ENCODE measurements around the gene PRXL2B.

GRCh38 chr1:2552189-2552588, 34.4 kb upstream of the PRXL2B start:
- no peak for TF ChIP-seq CTCF (IDR thresholded peaks at IDR 0.05; ENCODE audit: low read depth, low read length)
- TF ChIP-seq POLR2A (IDR thresholded peaks at IDR 0.05; ENCODE audit: extremely low read depth, insufficient read length), result no peak
- TF ChIP-seq MAX (IDR thresholded peaks at IDR 0.05; ENCODE audit: low read depth, low read length), result no peak
- TF ChIP-seq MYC (IDR thresholded peaks at IDR 0.05; ENCODE audit: low read depth, low read length), result no peak
